ENCODE measurements around the gene PHACTR2.
"Not testable (repeated sequence)": the region's sequence is repeated elsewhere in the genome, so short reads cannot be mapped to it uniquely, and the experiment has no call there.

DNA sequence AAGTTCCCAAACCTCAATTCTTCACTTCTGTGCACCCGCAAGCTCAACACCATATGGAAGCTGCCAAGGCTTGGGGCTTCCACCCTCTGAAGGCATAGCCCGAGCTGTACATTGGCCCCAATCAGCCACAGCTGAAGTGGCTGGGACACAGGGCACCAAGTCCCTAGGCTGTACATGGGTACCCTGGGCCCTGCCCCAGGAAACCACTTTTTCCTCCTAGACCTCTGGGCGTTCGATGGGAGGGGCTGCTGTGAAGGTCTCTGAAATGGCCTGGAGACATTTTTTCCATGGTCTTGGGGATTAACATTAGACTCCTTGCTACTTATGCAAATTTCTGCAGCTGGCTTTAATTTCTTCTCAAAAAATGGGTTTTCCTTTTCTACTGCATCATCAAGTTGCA, 195.8 kb downstream of the PHACTR2 start:
- not testable (repeated sequence) for TF ChIP-seq SPI1 (IDR thresholded peaks at IDR 0.05; ENCODE audit: low read depth, low read length); POLR2AphosphoS5 (IDR thresholded peaks at IDR 0.05; ENCODE audit: low read depth, low read length); POLR2A (IDR thresholded peaks at IDR 0.05; ENCODE audit: low read depth, low read length); PAX5 (IDR thresholded peaks at IDR 0.05; ENCODE audit: insufficient read depth, low read length, severe bottlenecking); TAF1 (IDR thresholded peaks at IDR 0.05; ENCODE audit: low read depth, low read length)
